SK-N-SH treated with all-trans-retinoic acid at 6 μM for 48 hours (cell line): Measurements from ENCODE around the gene TMEM164.

Source experiments
- PATZ1 ChIP-seq: fragments of 250-450 bp; sonication (Bioruptor Pico); IDR thresholded peaks from 2 replicates; pipeline ENCODE4 v1.8.0; 2020; ENCODE audit warnings: mild to moderate bottlenecking, moderate library complexity, borderline replicate concordance
- RARB ChIP-seq: fragments of 250-450 bp; sonication (Bioruptor Pico); IDR thresholded peaks from 2 replicates; pipeline ENCODE4 v1.8.0; 2021; ENCODE audit warnings: mild to moderate bottlenecking, moderate library complexity
- ZNF8 ChIP-seq: fragments of 450-650 bp; formaldehyde crosslinking; IDR thresholded peaks from 2 replicates; pipeline ENCODE4 v1.5.0; 2020; ENCODE audit warnings: mild to moderate bottlenecking, moderate library complexity

GRCh38 chrX:109954955-109955354 lies 48.0 kb upstream of the TMEM164 start:
- TF ChIP-seq ZNF8 (CRISPR knock-in tag) (no peak), PATZ1 (CRISPR knock-in tag) (no peak), RARB (CRISPR knock-in tag) (no peak)
